ENCODE data around the gene TBX18.

The TBX18 gene

DNA sequence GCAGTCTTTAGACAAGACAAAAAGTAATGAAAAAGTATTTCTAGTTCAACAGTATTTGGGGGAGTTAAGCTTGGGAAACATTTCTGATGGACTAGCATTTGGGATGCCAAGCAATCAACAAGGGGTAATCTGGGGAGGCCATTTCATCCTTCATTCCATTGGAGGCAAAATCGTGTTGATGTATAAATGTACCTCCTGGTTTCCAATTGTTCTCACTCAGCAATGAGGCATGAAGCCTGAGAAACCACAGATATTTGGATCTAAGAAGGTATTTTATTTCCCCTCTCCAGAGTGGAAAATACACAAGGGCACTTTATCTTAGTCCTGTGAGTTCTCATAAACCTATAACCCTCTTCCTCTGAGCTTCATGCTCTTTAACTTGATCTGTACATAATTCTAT, 68.2 kb downstream of the TBX18 start:
- in situ Hi-C loops (cut with HindIII; ENCODE audit: low pct_ligation_motif_present, low pct_unique_long_range_greater_than_20kb, low sequenced_read_pairs), result no loop called here

DNA sequence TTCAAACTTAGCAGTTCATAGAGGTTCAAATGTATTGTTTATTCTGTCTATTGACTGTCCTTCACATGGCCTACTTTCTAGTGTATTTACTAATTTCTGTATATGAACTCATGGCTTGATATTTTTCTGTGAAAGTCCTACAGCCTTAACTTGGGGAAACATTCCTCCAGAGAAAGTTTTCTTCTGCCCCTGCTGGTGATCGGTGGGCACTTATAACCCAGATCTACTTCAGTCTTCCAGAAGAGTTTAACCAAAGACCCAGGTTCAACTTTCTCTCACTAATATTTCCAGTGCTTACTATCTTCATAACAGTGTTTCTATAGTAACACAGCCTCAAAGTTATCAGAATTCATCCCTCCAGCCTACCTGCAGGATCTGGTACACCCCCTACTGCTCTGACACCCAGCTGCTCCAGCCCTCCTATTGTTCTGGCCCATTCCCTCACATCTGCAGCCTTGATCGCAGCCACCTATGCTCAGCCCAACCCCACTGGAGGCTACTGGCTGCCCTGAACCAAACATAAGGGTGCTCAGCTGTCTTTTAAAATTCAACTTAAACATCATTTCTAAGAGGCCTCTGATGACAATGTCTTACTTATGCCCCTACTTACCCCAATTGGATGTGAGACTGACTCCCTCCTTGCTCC, 72.3 kb downstream of the TBX18 start:
- in situ Hi-C loops (cut with HindIII; ENCODE audit: low pct_ligation_motif_present, low pct_unique_long_range_greater_than_20kb, low sequenced_read_pairs), result no loop called here
- DNase-seq, result no peak

More for the DNA sequence above, 68.2 kb downstream of the TBX18 start:
- DNase-seq, result no peak

DNA sequence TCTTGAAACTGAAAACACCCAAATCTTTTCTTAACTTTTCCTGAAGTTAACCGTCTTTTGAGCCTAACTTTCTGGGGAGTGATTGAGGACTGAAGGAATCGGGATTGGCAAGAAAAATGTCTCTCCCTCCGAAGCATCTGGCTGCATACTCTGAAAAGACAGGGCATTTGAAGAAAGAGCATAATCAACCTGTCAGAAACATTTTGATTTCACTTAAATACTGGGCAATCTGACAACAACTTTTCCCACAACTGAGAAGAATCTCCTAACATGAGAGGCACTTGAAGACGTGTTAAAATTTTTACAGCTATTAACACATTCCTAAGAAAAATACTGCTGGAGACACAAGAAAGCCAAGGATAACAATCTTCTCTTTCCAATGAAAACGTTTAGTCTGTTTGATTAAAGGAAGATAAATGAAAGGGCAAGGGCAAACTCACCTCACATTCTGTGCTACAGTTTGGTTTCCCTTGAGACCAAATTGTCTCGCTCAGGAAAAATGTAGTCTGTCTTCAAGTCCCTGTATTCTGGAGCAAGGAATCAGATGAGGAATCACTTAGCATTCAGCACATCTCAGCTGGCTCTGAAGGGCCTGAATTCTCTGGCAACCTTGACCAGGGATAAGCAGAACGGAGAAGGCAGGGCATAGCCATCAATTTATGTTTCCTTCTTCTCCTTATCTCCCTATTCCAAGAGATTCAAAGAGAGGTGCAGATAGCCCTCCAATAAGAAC, 76.1 kb downstream of the TBX18 start:
- no peak for DNase-seq
- in situ Hi-C loops (cut with HindIII; ENCODE audit: low pct_ligation_motif_present, low pct_unique_long_range_greater_than_20kb, low sequenced_read_pairs), result no loop called here

DNA sequence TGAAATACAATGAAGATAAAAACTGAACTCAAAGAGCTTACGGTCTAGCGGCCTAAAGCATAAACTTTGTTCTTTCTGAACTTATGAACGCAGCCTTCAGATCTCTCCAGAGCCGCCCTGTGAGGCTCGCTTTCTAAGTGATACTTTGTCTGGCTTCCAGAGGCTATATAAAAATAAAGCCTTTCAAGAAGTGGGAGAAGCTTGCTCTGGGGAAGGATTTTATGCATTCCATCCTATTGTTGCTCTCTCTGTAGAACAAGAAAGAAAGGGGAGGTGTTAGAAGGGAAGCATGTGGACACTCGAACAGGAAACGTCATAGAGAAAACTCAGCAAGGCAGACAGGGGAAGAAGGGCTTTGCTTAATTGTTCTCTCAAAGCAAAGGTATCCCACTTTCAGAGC, 77.0 kb downstream of the TBX18 start:
- DNase-seq, result no peak
- in situ Hi-C loops (cut with HindIII; ENCODE audit: low pct_ligation_motif_present, low pct_unique_long_range_greater_than_20kb, low sequenced_read_pairs), result no loop called here

DNA sequence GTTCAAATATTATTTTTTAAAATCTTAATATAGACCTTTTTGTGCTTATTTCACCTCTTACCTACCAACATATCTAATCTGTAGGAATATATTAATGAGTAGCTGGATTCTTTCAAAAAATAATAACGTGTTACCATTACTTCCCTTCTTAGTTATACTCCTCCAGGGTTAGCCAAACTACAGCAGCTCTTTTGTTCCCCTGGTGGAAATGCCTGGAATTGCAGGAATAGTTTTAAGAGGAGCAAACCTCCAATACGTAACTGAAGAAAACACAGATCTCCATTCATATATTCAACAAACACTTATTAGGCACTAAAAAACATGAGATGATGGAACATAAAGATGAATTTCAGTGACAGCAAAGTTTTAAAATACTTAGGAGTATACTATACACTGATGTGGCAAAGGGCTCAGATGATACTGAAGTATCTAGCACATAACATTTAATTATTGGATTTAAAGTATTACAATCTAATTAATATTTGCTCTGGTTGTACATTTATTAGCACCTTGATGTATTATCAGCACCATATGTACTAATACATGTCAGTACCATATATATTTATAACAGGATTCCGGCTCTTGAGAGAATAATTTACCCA, 78.3 kb downstream of the TBX18 start:
- in situ Hi-C loops (cut with HindIII; ENCODE audit: low pct_ligation_motif_present, low pct_unique_long_range_greater_than_20kb, low sequenced_read_pairs), result no loop called here
- peak; percentile 39 for DNase-seq

DNA sequence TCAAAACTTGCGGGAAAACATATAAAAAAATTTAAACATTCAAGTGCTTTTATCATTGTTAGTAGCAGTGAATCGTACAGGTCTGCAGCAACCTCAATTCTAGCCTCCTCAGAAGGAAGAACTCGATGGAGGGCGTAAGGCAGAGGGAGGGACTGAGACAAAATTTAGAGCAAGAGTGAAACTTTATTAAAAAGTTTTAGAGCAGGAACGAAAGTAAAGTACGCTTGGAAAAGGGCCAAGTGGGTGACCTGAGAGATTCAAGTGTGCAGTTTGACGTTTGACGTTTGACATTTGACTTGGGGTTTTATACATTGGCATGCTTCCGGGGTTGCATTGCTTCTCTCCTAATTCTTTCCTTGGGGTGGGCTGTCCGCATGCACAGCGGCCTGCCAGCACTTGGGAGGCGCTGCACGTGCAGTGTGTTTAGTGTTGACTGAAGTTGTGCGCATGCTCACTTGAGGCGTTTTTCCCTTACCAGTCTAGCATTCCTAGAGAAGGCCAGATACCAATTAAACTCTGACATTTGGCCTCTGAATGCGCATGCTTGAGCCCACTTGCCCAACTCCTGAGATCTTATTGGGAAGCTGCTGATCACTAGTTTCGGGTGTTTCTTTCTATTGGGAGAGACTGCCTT, 82.6 kb downstream of the TBX18 start:
- in situ Hi-C loops (cut with HindIII; ENCODE audit: low pct_ligation_motif_present, low pct_unique_long_range_greater_than_20kb, low sequenced_read_pairs), result no loop called here
- DNase-seq, result no peak

DNA sequence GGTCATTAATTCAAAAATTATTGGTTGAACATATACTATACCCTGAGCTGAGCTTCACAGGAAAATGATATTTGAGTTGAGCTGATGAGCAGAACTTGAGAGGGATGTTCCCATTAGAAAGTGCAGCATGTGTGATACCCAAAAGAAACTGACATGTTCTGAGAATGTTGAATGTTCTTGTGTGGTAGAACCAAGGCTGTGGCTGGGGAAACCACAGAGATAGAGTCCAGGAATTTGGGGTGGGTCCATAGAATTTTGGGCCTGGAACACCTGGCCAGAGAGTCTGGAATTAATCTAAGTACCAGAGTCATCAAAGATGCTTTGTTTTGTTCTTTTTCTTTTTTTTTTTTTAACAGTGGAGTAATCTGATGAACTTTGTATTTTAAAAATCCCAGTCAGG, 88.7 kb downstream of the TBX18 start:
- in situ Hi-C loops (cut with HindIII; ENCODE audit: low pct_ligation_motif_present, low pct_unique_long_range_greater_than_20kb, low sequenced_read_pairs), result no loop called here
- DNase-seq, result no peak

DNA sequence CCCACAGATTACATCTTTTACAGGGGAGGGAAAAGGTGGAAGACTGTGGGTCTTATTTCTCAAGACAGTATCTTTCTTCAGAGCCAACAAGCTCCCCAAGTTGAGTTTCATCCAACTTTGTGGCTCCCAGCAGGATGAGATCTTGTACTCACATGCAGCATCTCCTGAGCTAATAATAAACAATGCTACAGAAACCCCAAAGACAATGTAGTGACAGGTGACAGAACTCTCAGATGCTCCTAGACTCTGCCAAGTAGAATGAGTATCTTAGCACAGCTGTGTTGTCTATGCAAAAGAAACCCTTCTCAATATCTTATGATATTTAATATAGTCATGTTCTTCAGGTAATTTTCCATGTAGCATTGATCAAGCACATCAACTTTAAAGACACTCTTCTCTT, 90.0 kb downstream of the TBX18 start:
- DNase-seq, result no peak
- in situ Hi-C loops (cut with HindIII; ENCODE audit: low pct_ligation_motif_present, low pct_unique_long_range_greater_than_20kb, low sequenced_read_pairs), result no loop called here

DNA sequence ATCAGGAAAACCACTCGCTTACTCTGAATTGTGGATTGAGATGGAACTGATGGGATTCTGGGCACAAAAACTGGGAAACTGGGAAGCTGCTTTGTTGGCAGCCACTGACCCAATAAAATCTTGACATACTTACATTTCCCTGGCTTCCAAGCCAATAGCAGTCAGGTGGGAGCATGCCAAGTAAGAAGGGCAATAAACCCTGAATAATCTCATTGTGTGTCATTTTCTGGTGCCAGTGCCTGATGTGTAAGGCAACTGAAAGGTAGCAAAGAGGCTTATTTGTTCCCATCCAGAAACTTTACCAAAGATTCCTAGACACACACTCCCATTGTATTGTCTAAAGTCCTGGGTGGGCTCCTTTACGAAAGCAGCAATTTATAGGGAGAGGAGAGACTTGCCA, 93.2 kb downstream of the TBX18 start:
- in situ Hi-C loops (cut with HindIII; ENCODE audit: low pct_ligation_motif_present, low pct_unique_long_range_greater_than_20kb, low sequenced_read_pairs), result no loop called here
- DNase-seq, result no peak

DNA sequence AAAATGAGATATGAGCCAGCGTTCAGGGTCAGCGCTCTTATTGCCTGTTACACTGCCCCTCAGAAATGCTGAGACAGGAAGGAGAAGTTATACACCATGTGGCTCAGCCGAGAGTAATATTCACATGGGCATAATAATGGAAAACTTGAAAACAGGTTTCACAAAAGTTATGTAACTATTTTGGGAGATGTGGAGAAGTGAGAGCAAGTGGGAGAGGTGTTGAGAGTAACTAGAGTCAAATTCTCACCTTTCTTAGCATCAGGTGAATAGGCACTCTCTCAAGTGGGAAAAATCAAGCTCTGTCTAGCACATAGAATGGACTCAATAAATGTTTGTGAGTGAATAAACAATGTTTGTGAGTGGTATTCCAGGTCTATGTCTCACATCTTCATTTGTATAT, 94.5 kb downstream of the TBX18 start:
- in situ Hi-C loops (cut with HindIII; ENCODE audit: low pct_ligation_motif_present, low pct_unique_long_range_greater_than_20kb, low sequenced_read_pairs), result no loop called here
- no peak for DNase-seq

DNA sequence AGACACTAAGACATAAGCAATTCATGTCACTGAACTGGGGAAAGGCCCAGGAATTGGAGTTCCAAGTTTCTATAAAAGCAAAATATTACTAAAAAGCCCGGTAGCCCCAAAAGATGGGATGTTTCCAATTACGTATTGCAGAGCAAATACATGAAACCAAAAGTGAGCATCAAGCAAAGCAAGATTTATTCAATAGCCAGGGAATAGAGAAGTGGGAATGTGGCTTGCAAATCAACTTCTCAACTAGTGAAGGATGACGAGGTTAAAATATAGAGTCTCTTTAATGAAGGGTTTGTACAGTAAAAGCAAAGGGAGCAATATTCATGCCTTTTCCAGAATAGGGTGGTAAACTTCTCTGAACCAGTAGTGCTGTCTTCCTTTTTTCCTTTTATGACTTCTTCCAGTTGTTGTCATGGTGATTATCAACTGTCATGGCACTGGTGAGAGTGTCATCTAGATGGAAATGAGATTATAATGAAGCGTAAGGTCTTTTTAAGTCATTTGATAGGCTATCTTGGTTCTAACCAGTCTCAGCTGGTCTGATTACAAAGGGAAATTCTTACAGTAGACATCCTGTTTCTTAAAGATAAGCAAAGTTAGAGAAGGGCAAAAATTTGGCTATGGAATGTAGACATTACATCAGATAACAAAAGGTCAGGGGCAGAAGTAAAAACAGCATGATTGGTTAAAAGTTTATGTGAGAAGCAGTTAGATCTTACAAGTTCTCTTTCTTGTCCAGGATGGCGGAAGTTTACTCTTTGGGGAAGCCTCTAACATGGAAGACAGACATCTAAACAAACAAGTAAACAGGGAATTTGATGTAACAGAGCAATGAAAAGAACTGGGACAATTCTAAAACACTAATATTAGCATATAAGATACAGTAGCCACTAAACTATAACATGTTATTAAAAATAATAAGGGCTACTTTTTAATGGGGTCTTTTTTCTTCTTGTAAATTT, 96.9 kb downstream of the TBX18 start:
- no peak for DNase-seq
- in situ Hi-C loops (cut with HindIII; ENCODE audit: low pct_ligation_motif_present, low pct_unique_long_range_greater_than_20kb, low sequenced_read_pairs), result no loop called here

DNA sequence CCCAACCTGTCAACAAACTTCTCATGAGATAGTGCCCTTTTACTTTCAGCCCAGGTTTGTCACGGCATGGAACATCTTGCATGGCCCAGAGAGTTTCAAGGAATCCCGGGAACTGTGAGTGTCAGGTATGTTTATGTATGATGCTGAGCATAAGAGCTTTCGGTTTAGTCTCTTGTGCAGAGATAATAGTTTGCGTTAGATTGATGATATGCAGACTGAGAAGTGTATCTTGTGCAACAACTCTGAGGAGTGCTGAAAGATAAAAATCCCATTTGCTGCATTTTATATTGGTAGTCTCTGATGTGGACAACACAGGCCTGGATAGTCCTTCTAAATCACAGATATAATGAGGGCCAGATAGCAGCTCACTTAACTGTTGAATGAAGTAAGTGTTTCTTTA, 99.0 kb downstream of the TBX18 start:
- in situ Hi-C loops (cut with HindIII; ENCODE audit: low pct_ligation_motif_present, low pct_unique_long_range_greater_than_20kb, low sequenced_read_pairs), result no loop called here

DNA sequence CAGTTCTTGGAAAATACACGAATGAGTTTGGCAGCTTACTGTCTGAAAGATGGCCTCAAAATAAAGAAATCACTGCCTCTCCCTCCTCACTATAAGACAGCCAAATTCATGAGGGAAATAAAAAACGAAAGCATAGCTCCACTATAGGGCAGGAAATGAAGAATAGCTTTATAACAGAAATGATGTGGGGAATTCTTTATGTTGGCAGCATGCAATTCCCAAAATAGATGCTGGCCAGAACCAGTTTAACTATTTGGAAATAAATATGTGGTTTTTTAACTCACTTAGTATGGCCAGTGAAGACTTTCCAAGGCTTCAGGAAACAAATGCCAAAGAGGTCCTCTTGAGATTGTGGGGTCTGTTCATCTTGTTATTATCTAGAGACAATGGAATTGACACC, 100.5 kb downstream of the TBX18 start:
- in situ Hi-C loops (cut with HindIII; ENCODE audit: low pct_ligation_motif_present, low pct_unique_long_range_greater_than_20kb, low sequenced_read_pairs), result no loop called here
- no peak for DNase-seq

More for the DNA sequence above, 99.0 kb downstream of the TBX18 start:
- no peak for DNase-seq

DNA sequence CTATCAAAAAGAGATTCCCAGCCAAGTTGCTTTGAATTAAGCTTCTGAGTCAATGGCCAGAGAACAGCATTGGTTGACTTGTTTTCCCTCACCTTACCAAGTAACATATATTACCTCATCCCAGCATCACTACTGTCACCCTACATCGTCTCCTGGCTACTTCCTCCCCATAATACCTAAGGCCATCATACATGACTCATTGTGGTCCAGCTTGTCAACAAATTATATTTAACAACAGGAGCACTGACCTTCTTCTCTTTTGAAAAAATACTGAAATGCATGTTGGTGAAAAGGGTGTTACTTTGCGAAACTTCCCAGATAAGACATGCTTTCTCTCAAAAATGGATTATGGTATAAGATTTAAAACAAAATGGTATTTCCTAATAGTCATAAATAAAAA, 106.9 kb downstream of the TBX18 start:
- in situ Hi-C loops (cut with HindIII; ENCODE audit: low pct_ligation_motif_present, low pct_unique_long_range_greater_than_20kb, low sequenced_read_pairs), result no loop called here
- no peak for DNase-seq

DNA sequence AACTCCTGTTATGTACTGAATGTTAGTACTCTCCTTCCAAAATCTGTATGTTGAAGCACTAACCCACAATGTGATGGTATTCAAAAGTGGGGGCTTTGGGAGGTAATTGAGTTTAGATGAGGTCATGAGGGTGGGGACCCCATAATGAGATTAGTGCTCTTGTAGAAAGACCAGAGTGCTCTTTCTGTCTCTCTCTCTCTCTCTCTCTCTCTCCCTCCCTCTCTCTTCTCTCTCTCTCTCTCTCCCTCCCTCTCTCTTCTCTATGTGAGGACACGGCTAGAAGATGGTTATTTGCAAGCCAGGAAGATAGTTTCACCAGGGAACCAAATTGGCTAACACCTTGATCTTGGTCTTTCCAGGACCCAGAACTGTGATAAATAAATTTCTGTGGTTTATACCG, 107.4 kb downstream of the TBX18 start:
- DNase-seq, result no peak
- in situ Hi-C loops (cut with HindIII; ENCODE audit: low pct_ligation_motif_present, low pct_unique_long_range_greater_than_20kb, low sequenced_read_pairs), result no loop called here

DNA sequence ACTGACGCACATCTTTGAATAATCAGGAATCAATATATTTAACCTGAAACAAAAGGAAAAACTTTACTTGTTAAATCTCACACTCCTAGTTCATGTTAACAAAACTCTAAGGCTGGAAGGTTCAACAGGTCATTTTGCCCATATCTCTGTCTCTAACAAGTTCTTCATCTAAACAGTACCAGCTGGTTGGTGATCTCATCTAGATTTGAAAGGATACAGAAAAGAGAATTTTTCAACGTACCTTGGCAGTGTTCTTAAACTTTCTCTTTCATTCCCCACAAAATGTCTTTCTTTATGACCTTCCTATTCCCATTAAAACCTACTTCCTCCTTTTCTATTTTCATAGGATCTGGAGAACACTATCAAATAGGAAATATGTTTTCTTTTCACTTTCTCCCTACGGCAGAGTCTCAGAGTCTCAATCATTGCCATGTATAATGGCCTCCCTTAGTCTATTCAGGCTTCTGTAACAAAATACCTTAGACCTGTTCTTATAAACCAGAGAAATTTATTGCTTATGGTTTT, 111.3 kb downstream of the TBX18 start:
- no peak for DNase-seq
- in situ Hi-C loops (cut with HindIII; ENCODE audit: low pct_ligation_motif_present, low pct_unique_long_range_greater_than_20kb, low sequenced_read_pairs), result no loop called here

DNA sequence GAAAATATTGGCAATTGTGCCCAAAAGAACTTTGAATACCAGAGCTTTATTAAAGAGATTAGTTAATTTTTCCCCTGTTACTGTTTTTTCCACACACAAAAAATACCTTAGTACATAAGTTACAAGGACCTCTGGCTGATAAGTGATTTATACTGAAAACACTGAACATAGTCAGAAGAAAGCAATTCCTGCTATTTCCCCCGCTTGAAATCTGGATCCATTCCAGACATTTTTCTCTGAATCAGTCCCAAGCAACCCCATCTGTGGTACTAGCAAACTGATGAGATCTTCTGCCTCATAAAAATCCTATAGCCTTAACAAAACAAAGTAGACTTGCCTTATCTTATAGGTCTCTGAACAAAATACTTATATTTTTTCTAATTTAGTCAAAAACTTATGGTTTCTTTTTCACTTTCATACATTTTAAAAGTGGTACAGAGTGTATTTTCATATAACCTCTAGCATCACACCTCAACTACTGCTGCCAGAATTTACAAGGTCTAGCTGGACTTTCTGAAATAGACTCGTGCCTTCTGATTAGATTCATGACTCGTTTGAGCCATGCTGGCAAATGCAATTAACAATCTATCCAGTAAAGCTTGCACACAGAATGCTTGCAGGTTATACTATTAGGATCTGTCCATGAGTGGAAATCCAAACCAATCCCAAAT, 111.9 kb downstream of the TBX18 start:
- in situ Hi-C loops (cut with HindIII; ENCODE audit: low pct_ligation_motif_present, low pct_unique_long_range_greater_than_20kb, low sequenced_read_pairs), result no loop called here
- DNase-seq, result peak; percentile 92

DNA sequence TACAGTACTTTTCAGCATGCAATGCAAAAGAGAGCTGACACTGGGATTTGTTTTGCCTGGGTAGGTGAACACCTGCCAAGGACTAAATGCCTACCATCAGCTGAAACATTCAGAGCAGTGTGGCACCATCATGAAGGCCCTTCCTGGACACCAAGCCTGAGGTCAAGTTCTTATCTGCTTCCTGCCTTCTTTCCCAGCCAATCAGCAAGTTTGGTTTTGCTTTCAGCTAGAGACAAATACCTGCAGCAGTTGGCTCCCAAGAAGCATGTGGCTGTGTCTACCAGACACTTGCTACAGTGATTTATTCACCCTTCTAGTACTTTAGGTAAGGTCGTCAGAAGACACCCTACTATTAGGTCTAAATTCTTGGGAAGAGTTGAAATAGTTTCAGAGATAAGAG, 112.8 kb downstream of the TBX18 start:
- in situ Hi-C loops (cut with HindIII; ENCODE audit: low pct_ligation_motif_present, low pct_unique_long_range_greater_than_20kb, low sequenced_read_pairs), result no loop called here
- peak; percentile 12 for DNase-seq

All from ACHN (cell line).